HG03060 (cell line): Measurements from ENCODE around the gene GUK1.
A peak's percentile ranks its signal among the peaks of the same experiment; 100 is the strongest.
"Not testable (repeated sequence)": the region's sequence is repeated elsewhere in the genome, so short reads cannot be mapped to it uniquely, and the experiment has no call there.

Experiments used
- ATAC-seq: cut with Tn5 transposase; IDR thresholded peaks from one replicate; pipeline ENCODE4 v1.9.1; 2021; ENCODE audit warnings: low read depth, moderate number of reproducible peaks; ENCODE audit not compliant: unreplicated experiment

GUK1 gene

GRCh38 chr1:228104526-228105269 is 35.4 kb upstream of the GUK1 start:
- no peak for ATAC-seq

GRCh38 chr1:228105270-228105995 is 34.6 kb upstream of the GUK1 start:
- no peak for ATAC-seq

GRCh38 chr1:228105996-228106799 is 33.9 kb upstream of the GUK1 start:
- no peak for ATAC-seq

GRCh38 chr1:228106800-228107054 is 33.4 kb upstream of the GUK1 start:
- ATAC-seq: no peak

- ATAC-seq: no peak
These were observed 32.4 kb upstream of the GUK1 start for GRCh38 chr1:228107636-228108035.

- no peak for ATAC-seq
These were observed 31.9 kb upstream of the GUK1 start for GRCh38 chr1:228108055-228108690.

GRCh38 chr1:228108742-228109072 is 31.4 kb upstream of the GUK1 start:
- ATAC-seq: peak; percentile 7

- peak; percentile 84 for ATAC-seq
These were observed 30.8 kb upstream of the GUK1 start, which contains the start of gene MRPL55 for GRCh38 chr1:228109073-228109961. TSS of gene MRPL55 (minus strand) at chr1:228109299. CDS start at chr1:228108260, 1,039 bp downstream.

- ATAC-seq: no peak
These were observed 30.1 kb upstream of the GUK1 start for GRCh38 chr1:228109962-228110488.

GRCh38 chr1:228110556-228110955 is 29.5 kb upstream of the GUK1 start:
- ATAC-seq: no peak

GRCh38 chr1:228111315-228111714 is 28.8 kb upstream of the GUK1 start:
- not testable (repeated sequence) for ATAC-seq

GRCh38 chr1:228112167-228112566 is 27.9 kb upstream of the GUK1 start:
- no peak for ATAC-seq

GRCh38 chr1:228112617-228113016 is 27.5 kb upstream of the GUK1 start:
- ATAC-seq: no peak

GRCh38 chr1:228114827-228115226 is 25.3 kb upstream of the GUK1 start:
- no peak for ATAC-seq

GRCh38 chr1:228117335-228117734 is 22.7 kb upstream of the GUK1 start:
- no peak for ATAC-seq

GRCh38 chr1:228118040-228118439 is 22.0 kb upstream of the GUK1 start:
- ATAC-seq: no peak

- ATAC-seq: no peak
These were observed 19.7 kb upstream of the GUK1 start for GRCh38 chr1:228120351-228120750.

- ATAC-seq: no peak
These were observed 19.1 kb upstream of the GUK1 start for GRCh38 chr1:228120857-228121489.

- ATAC-seq: no peak
These were observed 17.1 kb upstream of the GUK1 start for GRCh38 chr1:228122921-228123441.
